Keratinocyte (primary cell): ENCODE data around the gene ZDHHC3. TPM values are rescaled to one million over a fixed set of nuclear protein-coding genes. Genes with fewer than 3 reads are reported as not detected.

Source experiments
- DNase-seq: peaks from one replicate; pipeline ENCODE4 v3.0.0-alpha.2; 2011; ENCODE audit warnings: low read depth, missing footprints, low spot score
- FAIRE-seq: peaks from 2 replicates; lab custom pipeline; 2011; peaks lifted over from hg19 to GRCh38; lab: Jason Lieb, UNC
- H2AFZ ChIP-seq: 2 replicates; pipeline ENCODE4 v1.6.0; 2012; ENCODE audit warnings: low read length, control low read depth, inconsistent platforms; ENCODE audit not compliant: control insufficient read depth
- H3K27ac ChIP-seq: 2 replicates; pipeline ENCODE4 v1.5.1; 2011; ENCODE audit warnings: low read length; ENCODE audit not compliant: control insufficient read depth, insufficient read depth
- H3K27me3 ChIP-seq: 3 replicates; pipeline ENCODE4 v1.6.0; 2011; ENCODE audit warnings: low read length; ENCODE audit not compliant: control insufficient read depth, insufficient read depth; ENCODE audit errors: extremely low read depth
- H3K36me3 ChIP-seq, 2 experiments: 2 replicates in 1 of 2; 3 replicates in 1 of 2; pipeline ENCODE4 v1.5.1; 2011; ENCODE audit warnings: low read length in 2 of 2, mild to moderate bottlenecking in 1 of 2; ENCODE audit not compliant: control insufficient read depth in 2 of 2, insufficient read depth in 2 of 2; ENCODE audit errors: extremely low read depth in 1 of 2
- H3K4me1 ChIP-seq: 3 replicates; pipeline ENCODE4 v1.5.1; 2011; ENCODE audit warnings: low read length; ENCODE audit not compliant: control insufficient read depth, insufficient read depth; ENCODE audit errors: extremely low read depth
- H3K4me2 ChIP-seq: 3 replicates; pipeline ENCODE4 v1.6.0; 2011; ENCODE audit warnings: low read depth, low read length; ENCODE audit not compliant: control insufficient read depth, insufficient read depth; ENCODE audit errors: extremely low read depth
- H3K4me3 ChIP-seq, 3 experiments: fragments of 200-600 bp in 1 of 3; sonication (generic) in 1 of 3; 2 replicates in 2 of 3; 3 replicates in 1 of 3; pipeline ENCODE4 v1.5.1; 2011 to 2016; ENCODE audit warnings: low read length in 3 of 3, mild to moderate bottlenecking in 3 of 3, control low read depth in 2 of 3, inconsistent platforms in 1 of 3, low read depth in 1 of 3, mixed read lengths in 1 of 3, mixed run types in 1 of 3, moderate library complexity in 1 of 3; ENCODE audit not compliant: control insufficient read depth in 2 of 3, insufficient read depth in 2 of 3; ENCODE audit errors: extremely low read depth in 1 of 3
- H3K79me2 ChIP-seq: 2 replicates; pipeline ENCODE4 v1.6.0; 2012; ENCODE audit warnings: low read length; ENCODE audit not compliant: control insufficient read depth, insufficient read depth
- H3K9ac ChIP-seq: 3 replicates; pipeline ENCODE4 v1.6.0; 2011; ENCODE audit warnings: low read length; ENCODE audit not compliant: control insufficient read depth, insufficient read depth; ENCODE audit errors: extremely low read depth
- H3K9me1 ChIP-seq: 3 replicates; pipeline ENCODE4 v1.6.0; 2011; ENCODE audit warnings: low read length; ENCODE audit not compliant: control insufficient read depth, insufficient read depth; ENCODE audit errors: extremely low read depth
- H3K9me3 ChIP-seq: 2 replicates; pipeline ENCODE4 v1.5.1; 2012; ENCODE audit warnings: low read depth, low read length; ENCODE audit not compliant: control insufficient read depth
- H4K20me1 ChIP-seq: 3 replicates; pipeline ENCODE4 v1.6.0; 2011; ENCODE audit warnings: low read length; ENCODE audit not compliant: control insufficient read depth, insufficient read depth; ENCODE audit errors: extremely low read depth
- EZH2 ChIP-seq: IDR thresholded peaks from one replicate; pipeline ENCODE4 v1.6.1; 2012; ENCODE audit warnings: inconsistent platforms, mild to moderate bottlenecking, low read length, moderate library complexity
- dilution Hi-C: fragments of 300-500 bp; cut with MboI; formaldehyde crosslinking; loops from one replicate; pipeline ENCODE4 v1.7.0; 2020; ENCODE audit warnings: low sequenced_read_pairs; ENCODE audit not compliant: extremely low pct_ligation_motif_present
- polyA plus RNA-seq, 5 experiments: library from polyadenylated mRNA; depleted of rRNA in 3 of 5; stranded (reverse) in 3 of 5; stranded (forward) in 1 of 5; unstranded in 1 of 5; fragments of >200 nt; gene quantifications; 1 replicate in 1 of 5; 2 replicates in 3 of 5; 3 replicates in 1 of 5; pipeline versions ENCODE4 v1.2.1 to v1.2.3, GENCODE V29; 2011 to 2012; ENCODE audit warnings: missing spikeins in 2 of 5, low read depth in 1 of 5, low replicate concordance in 1 of 5
- TF ChIP-seq, protein P1 (sequence below), 3 experiments: IDR thresholded peaks in 1 of 3; conservative IDR thresholded peaks in 1 of 3; optimal IDR thresholded peaks in 1 of 3; 2 replicates in 2 of 3; 3 replicates in 1 of 3; pipeline versions ENCODE3 to v1.5.1; 2011; ENCODE audit warnings: low read length in 3 of 3, mild to moderate bottlenecking in 3 of 3, moderate library complexity in 2 of 3, control low read depth in 1 of 3, inconsistent platforms in 1 of 3; ENCODE audit not compliant: insufficient read depth in 2 of 3; ENCODE audit errors: extremely low read depth in 1 of 3

The ZDHHC3 gene
- polyA plus RNA-seq, 1 donor (not counting 4 experiments of a cell fraction or from before 2014, with no cell fraction given), result 151 TPM

DNA sequence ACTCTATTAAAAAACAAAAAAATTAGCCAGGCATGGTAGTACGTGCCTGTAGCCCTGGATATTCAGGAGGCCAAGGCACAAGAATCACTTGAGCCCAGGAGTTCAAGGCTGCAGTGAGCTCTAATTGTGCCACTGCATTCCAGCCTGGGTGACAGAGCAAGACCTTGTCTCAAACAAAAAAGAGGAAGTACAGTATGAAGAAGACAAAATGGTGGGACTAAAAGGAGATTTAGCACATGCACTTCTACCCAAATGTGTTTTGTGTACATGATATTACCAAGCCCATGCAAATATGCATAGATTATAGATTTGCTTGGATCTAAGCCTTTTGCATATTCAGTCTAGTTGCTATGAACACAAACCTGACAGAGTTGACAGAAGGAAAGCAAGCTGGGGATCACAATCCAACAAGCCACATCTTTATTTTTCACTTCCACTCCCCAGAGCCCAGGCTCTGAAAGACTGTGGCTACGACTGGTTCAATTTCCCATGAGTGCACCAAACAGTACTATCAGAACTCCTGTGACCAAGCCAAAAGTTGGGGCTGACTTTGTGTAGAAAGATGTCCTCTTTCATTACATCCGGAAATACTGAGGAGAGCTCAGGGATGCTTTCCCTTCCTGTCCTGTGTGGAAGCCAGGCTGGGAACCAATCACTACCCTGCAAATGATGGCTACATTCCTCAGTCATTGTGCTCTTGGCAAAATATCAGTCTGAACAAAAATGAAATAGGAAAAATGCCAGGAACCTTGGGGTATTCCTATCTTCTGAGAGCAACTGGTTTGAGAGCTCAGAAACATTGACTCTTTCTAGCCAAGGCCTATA is 52.1 kb downstream of the ZDHHC3 start:
- Histone ChIP-seq H3K4me1 (peaks cover 7% of the 10 kb centered on the region), H3K9me1 (no peaks in the 10 kb centered on the region), H3K27me3 (no peaks in the 10 kb centered on the region), H3K4me3 (no peak overlapping the region), H3K27ac (no peak overlapping the region), H3K36me3 (peaks cover 13 to 36% of the 10 kb centered on the region in 2 experiments), H4K20me1 (no peaks in the 10 kb centered on the region), H3K4me2 (no peak overlapping the region), H2AFZ (no peak overlapping the region), H3K9me3 (no peaks in the 10 kb centered on the region), H3K9ac (no peak overlapping the region), H3K79me2 (no peaks in the 10 kb centered on the region)
- TF ChIP-seq EZH2, result no peak
- dilution Hi-C loops, result no loop called here
- FAIRE-seq (peak; percentile 74), DNase-seq (no peak)

DNA sequence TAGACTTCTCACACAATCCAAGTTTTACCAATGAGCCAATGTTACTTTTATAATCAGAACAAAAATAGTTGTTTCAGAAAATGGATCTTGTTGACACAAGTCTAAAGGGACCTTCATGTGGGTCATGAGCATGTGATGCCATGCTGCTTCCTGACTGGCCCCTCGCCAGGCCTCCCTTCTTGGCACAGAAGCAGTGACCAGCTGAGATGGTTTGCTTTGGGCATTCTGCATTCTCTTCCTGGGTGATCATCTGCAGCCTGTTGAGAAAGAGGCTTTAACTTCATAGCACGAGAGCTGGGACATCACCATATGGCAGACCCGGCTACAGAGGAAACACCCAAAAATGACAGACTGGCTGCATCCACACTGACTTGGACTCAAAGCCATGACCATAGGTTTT is 55.9 kb downstream of the ZDHHC3 start:
- Histone ChIP-seq H3K9me3 (no peaks in the 10 kb centered on the region), H3K4me2 (no peak overlapping the region), H2AFZ (no peak overlapping the region), H3K36me3 (peaks cover 10 to 26% of the 10 kb centered on the region in 2 experiments), H3K27ac (no peak overlapping the region), H3K9ac (no peak overlapping the region), H3K4me3 (no peak overlapping the region), H3K4me1 (peaks cover 2% of the 10 kb centered on the region), H3K9me1 (no peaks in the 10 kb centered on the region), H3K27me3 (no peaks in the 10 kb centered on the region), H4K20me1 (no peaks in the 10 kb centered on the region), H3K79me2 (no peaks in the 10 kb centered on the region)
- FAIRE-seq (no peak), DNase-seq (no peak)
- dilution Hi-C loops, result no loop called here
- no peak for TF ChIP-seq EZH2
- TF ChIP-seq, protein P1, sequence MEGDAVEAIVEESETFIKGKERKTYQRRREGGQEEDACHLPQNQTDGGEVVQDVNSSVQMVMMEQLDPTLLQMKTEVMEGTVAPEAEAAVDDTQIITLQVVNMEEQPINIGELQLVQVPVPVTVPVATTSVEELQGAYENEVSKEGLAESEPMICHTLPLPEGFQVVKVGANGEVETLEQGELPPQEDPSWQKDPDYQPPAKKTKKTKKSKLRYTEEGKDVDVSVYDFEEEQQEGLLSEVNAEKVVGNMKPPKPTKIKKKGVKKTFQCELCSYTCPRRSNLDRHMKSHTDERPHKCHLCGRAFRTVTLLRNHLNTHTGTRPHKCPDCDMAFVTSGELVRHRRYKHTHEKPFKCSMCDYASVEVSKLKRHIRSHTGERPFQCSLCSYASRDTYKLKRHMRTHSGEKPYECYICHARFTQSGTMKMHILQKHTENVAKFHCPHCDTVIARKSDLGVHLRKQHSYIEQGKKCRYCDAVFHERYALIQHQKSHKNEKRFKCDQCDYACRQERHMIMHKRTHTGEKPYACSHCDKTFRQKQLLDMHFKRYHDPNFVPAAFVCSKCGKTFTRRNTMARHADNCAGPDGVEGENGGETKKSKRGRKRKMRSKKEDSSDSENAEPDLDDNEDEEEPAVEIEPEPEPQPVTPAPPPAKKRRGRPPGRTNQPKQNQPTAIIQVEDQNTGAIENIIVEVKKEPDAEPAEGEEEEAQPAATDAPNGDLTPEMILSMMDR (optimal IDR thresholded peaks at IDR 0.05 in 1 of 3, IDR thresholded peaks at IDR 0.05 in 1 of 3, conservative IDR thresholded peaks at IDR 0.05 in 1 of 3; ENCODE audit: extremely low read depth in 1 of 3, insufficient read depth in 2 of 3, low read length in 3 of 3), result no peak
